Measurements from ENCODE around the gene KAZN. TPM values are rescaled to one million over a fixed set of nuclear protein-coding genes. Genes with fewer than 3 reads are reported as not detected.
A peak's percentile ranks its signal among the peaks of the same experiment; 100 is the strongest.

KAZN gene
- total and polyA plus RNA-seq, 2 donors (not counting 1 experiment from before 2014, with no cell fraction given): 3.4 to 5.0 TPM

- H3K36me3 ChIP-seq (ENCODE audit: control insufficient read depth, insufficient read depth, low read length): no peaks in the 10 kb centered on the region
- H3K79me2 ChIP-seq (ENCODE audit: control insufficient read depth, insufficient read depth, low read length): no peaks in the 10 kb centered on the region
- H4K20me1 ChIP-seq (ENCODE audit: control insufficient read depth, extremely low read depth, insufficient read depth, low read length): no peaks in the 10 kb centered on the region
- H3K4me3 ChIP-seq (replicated peaks in 1 of 4; ENCODE audit: control extremely low read depth in 1 of 4, insufficient read depth in 1 of 4, low read depth in 3 of 4, low read length in 4 of 4): no peak overlapping the region
- no peaks in the 10 kb centered on the region for H3K27me3 ChIP-seq (ENCODE audit: control insufficient read depth, insufficient read depth, low read length)
- DNase-seq (ENCODE audit: low read depth in 2 of 2): peak in 1 of 2 donors; percentile 31
- H3K4me2 ChIP-seq (ENCODE audit: extremely low read depth, insufficient read depth, low read length): no peak overlapping the region
- H3K9me3 ChIP-seq (ENCODE audit: control insufficient read depth, insufficient read depth, low read depth, low read length): no peaks in the 10 kb centered on the region
- no peaks in the 10 kb centered on the region for H3K4me1 ChIP-seq (ENCODE audit: control insufficient read depth, extremely low read depth, insufficient read depth, low read length)
- H2AFZ ChIP-seq (ENCODE audit: low read length): no peak overlapping the region
- peak; percentile 66 to 76 for TF ChIP-seq CTCF (conservative IDR thresholded peaks at IDR 0.05 in 1 of 2, IDR thresholded peaks at IDR 0.05 in 1 of 2; ENCODE audit: low read depth in 1 of 2, low read length in 2 of 2)
- no peak for TF ChIP-seq EZH2 (IDR thresholded peaks at IDR 0.05; ENCODE audit: low read length, missing control alignments)
- H3K27ac ChIP-seq (ENCODE audit: insufficient read depth, low read length): no peak overlapping the region
- no peak overlapping the region for H3K9ac ChIP-seq (ENCODE audit: insufficient read depth, low read length)
These were observed 180.7 kb downstream of the KAZN start for GRCh38 chr1:14778898-14779865.

- DNase-seq (ENCODE audit: low read depth in 2 of 2): no peak
- H3K4me2 ChIP-seq (ENCODE audit: extremely low read depth, insufficient read depth, low read length): no peak overlapping the region
- no peak overlapping the region for H3K4me3 ChIP-seq (replicated peaks in 1 of 4; ENCODE audit: control extremely low read depth in 1 of 4, insufficient read depth in 1 of 4, low read depth in 3 of 4, low read length in 4 of 4)
- TF ChIP-seq CTCF (conservative IDR thresholded peaks at IDR 0.05 in 1 of 2, IDR thresholded peaks at IDR 0.05 in 1 of 2; ENCODE audit: low read depth in 1 of 2, low read length in 2 of 2) (no peak), EZH2 (IDR thresholded peaks at IDR 0.05; ENCODE audit: low read length, missing control alignments) (no peak)
- no peaks in the 10 kb centered on the region for H3K79me2 ChIP-seq (ENCODE audit: control insufficient read depth, insufficient read depth, low read length)
- no peak overlapping the region for H3K27ac ChIP-seq (ENCODE audit: insufficient read depth, low read length)
- no peaks in the 10 kb centered on the region for H3K36me3 ChIP-seq (ENCODE audit: control insufficient read depth, insufficient read depth, low read length)
- H2AFZ ChIP-seq (ENCODE audit: low read length): no peak overlapping the region
- no peaks in the 10 kb centered on the region for H3K4me1 ChIP-seq (ENCODE audit: control insufficient read depth, extremely low read depth, insufficient read depth, low read length)
- H3K9ac ChIP-seq (ENCODE audit: insufficient read depth, low read length): no peak overlapping the region
- H3K27me3 ChIP-seq (ENCODE audit: control insufficient read depth, insufficient read depth, low read length): no peaks in the 10 kb centered on the region
- no peaks in the 10 kb centered on the region for H4K20me1 ChIP-seq (ENCODE audit: control insufficient read depth, extremely low read depth, insufficient read depth, low read length)
- H3K9me3 ChIP-seq (ENCODE audit: control insufficient read depth, insufficient read depth, low read depth, low read length): no peaks in the 10 kb centered on the region
These were observed 181.8 kb downstream of the KAZN start for GRCh38 chr1:14780271-14780670.

- H3K4me3 ChIP-seq (replicated peaks in 1 of 4; ENCODE audit: control extremely low read depth in 1 of 4, insufficient read depth in 1 of 4, low read depth in 3 of 4, low read length in 4 of 4): no peak overlapping the region
- no peaks in the 10 kb centered on the region for H3K9me3 ChIP-seq (ENCODE audit: control insufficient read depth, insufficient read depth, low read depth, low read length)
- H3K9ac ChIP-seq (ENCODE audit: insufficient read depth, low read length): no peak overlapping the region
- no peak overlapping the region for H3K4me2 ChIP-seq (ENCODE audit: extremely low read depth, insufficient read depth, low read length)
- H3K27ac ChIP-seq (ENCODE audit: insufficient read depth, low read length): no peak overlapping the region
- no peaks in the 10 kb centered on the region for H3K27me3 ChIP-seq (ENCODE audit: control insufficient read depth, insufficient read depth, low read length)
- no peaks in the 10 kb centered on the region for H3K36me3 ChIP-seq (ENCODE audit: control insufficient read depth, insufficient read depth, low read length)
- no peaks in the 10 kb centered on the region for H3K4me1 ChIP-seq (ENCODE audit: control insufficient read depth, extremely low read depth, insufficient read depth, low read length)
- TF ChIP-seq CTCF (conservative IDR thresholded peaks at IDR 0.05 in 1 of 2, IDR thresholded peaks at IDR 0.05 in 1 of 2; ENCODE audit: low read depth in 1 of 2, low read length in 2 of 2): no peak
- TF ChIP-seq EZH2 (IDR thresholded peaks at IDR 0.05; ENCODE audit: low read length, missing control alignments): no peak
- H3K79me2 ChIP-seq (ENCODE audit: control insufficient read depth, insufficient read depth, low read length): no peaks in the 10 kb centered on the region
- H4K20me1 ChIP-seq (ENCODE audit: control insufficient read depth, extremely low read depth, insufficient read depth, low read length): no peaks in the 10 kb centered on the region
- no peak overlapping the region for H2AFZ ChIP-seq (ENCODE audit: low read length)
- DNase-seq (ENCODE audit: low read depth in 2 of 2): no peak
These were observed 183.3 kb downstream of the KAZN start for GRCh38 chr1:14781811-14782210.

Data from fibroblast of lung (primary cell).